Loucy (cell line): ENCODE data around the gene FNDC3A.

ENCODE experiments used
- H2AFZ ChIP-seq: fragments of 200-600 bp; sonication (generic); 2 replicates; pipeline ENCODE4 v1.6.0; 2016; ENCODE audit warnings: antibody characterized with exemption, mild to moderate bottlenecking, low read length, moderate library complexity
- H3F3A ChIP-seq: fragments of 200-600 bp; 2 replicates; pipeline ENCODE4 v1.6.0; 2016; ENCODE audit warnings: antibody characterized with exemption, low read depth, mild to moderate bottlenecking
- H3K27me3 ChIP-seq: fragments of 200-600 bp; sonication (generic); 2 replicates; pipeline ENCODE4 v1.6.1; 2014; ENCODE audit warnings: low read length, mild to moderate bottlenecking; ENCODE audit not compliant: insufficient read depth, poor library complexity, severe bottlenecking
- H3K36me3 ChIP-seq: fragments of 200-600 bp; sonication (generic); 2 replicates; pipeline ENCODE4 v1.6.1; 2016; ENCODE audit warnings: low read length; ENCODE audit not compliant: insufficient read depth
- H3K4me1 ChIP-seq: fragments of 200-600 bp; sonication (generic); 2 replicates; pipeline ENCODE4 v1.5.1; 2014; ENCODE audit warnings: low read length, mild to moderate bottlenecking; ENCODE audit not compliant: insufficient read depth, poor library complexity, severe bottlenecking
- H3K4me2 ChIP-seq: fragments of 200-600 bp; sonication (generic); 2 replicates; pipeline ENCODE4 v1.6.0; 2014; ENCODE audit warnings: antibody characterized with exemption, low read length, low read depth, mild to moderate bottlenecking; ENCODE audit not compliant: poor library complexity, severe bottlenecking
- H3K4me3 ChIP-seq: fragments of 200-600 bp; sonication (generic); 2 replicates; pipeline ENCODE4 v1.5.1; 2014; ENCODE audit warnings: low read length, mild to moderate bottlenecking, mixed read lengths; ENCODE audit not compliant: poor library complexity, severe bottlenecking
- H3K79me2 ChIP-seq: fragments of 200-600 bp; sonication (generic); 2 replicates; pipeline ENCODE4 v1.6.1; 2014; ENCODE audit warnings: low read length; ENCODE audit not compliant: insufficient read depth
- H3K9ac ChIP-seq: fragments of 200-600 bp; sonication (generic); 2 replicates; pipeline ENCODE4 v1.6.0; 2014; ENCODE audit warnings: mild to moderate bottlenecking, low read depth, low read length, moderate library complexity; ENCODE audit not compliant: poor library complexity, severe bottlenecking
- H3K9me2 ChIP-seq: fragments of 200-600 bp; sonication (generic); replicated peaks from 2 replicates; pipeline ENCODE4 v1.6.1; 2016; ENCODE audit warnings: low read depth, low read length, mixed read lengths
- H3K9me3 ChIP-seq: fragments of 200-600 bp; sonication (generic); 2 replicates; pipeline ENCODE4 v1.6.1; 2014; ENCODE audit warnings: mild to moderate bottlenecking, antibody characterized with exemption, low read length, low read depth; ENCODE audit not compliant: insufficient read depth
- H4K20me1 ChIP-seq: fragments of 200-600 bp; sonication (generic); 2 replicates; pipeline ENCODE4 v1.6.0; 2014; ENCODE audit warnings: antibody characterized with exemption, low read length, mild to moderate bottlenecking; ENCODE audit not compliant: insufficient read depth, poor library complexity, severe bottlenecking
- EZH2phosphoT487 ChIP-seq: fragments of 200-600 bp; IDR thresholded peaks from 2 replicates; pipeline ENCODE4 v1.6.1; 2018; ENCODE audit warnings: antibody characterized with exemption, mild to moderate bottlenecking, moderate library complexity, borderline replicate concordance
- TF ChIP-seq, protein P1 (sequence below): fragments of 200-600 bp; sonication (generic); conservative IDR thresholded peaks from 2 replicates; pipeline ENCODE4 v1.5.1; 2014; ENCODE audit warnings: mild to moderate bottlenecking, antibody characterized with exemption, low read length

Gene FNDC3A

DNA sequence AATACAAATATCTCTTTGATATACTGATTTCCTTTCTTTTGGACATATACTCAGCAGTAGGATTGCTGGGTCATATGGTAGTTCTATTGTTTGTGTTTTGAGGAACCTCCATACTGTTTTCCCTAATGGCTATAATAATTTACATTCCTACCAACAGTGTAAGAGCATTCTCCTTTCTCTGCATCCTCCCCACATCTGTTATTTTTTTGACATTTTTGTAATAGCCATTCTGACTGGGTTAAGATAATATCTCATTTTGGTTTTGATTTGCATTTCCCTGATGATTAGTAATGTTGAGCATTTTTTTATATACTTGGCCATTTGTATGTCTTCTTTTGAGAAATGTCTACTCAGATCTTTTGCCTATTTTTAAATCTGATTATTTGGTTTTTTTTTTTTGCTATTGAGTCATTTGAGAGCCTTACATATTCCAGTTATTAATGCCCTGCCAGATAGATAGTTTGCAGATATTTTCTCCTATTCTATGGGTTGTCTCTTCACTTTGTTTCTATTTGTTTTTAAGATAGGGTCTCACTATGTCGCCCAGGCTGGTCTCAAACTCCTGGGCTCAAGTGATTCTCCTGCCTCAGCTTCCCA, 95.7 kb downstream of the FNDC3A start:
- Histone ChIP-seq H3K4me3 (no peak overlapping the region), H2AFZ (no peak overlapping the region), H3K4me1 (peaks cover 4% of the 10 kb centered on the region), H4K20me1 (no peaks in the 10 kb centered on the region), H3K4me2 (no peak overlapping the region), H3K79me2 (0 out of 2 replicates have a peak, but pooled peaks cover 3% of the 10 kb centered on the region), H3F3A (no peaks in the 10 kb centered on the region), H3K9me2 (no peaks in the 10 kb centered on the region), H3K27me3 (no peaks in the 10 kb centered on the region), H3K9ac (no peak overlapping the region), H3K9me3 (no peaks in the 10 kb centered on the region), H3K36me3 (peaks cover 2% of the 10 kb centered on the region)
- TF ChIP-seq, protein P1, sequence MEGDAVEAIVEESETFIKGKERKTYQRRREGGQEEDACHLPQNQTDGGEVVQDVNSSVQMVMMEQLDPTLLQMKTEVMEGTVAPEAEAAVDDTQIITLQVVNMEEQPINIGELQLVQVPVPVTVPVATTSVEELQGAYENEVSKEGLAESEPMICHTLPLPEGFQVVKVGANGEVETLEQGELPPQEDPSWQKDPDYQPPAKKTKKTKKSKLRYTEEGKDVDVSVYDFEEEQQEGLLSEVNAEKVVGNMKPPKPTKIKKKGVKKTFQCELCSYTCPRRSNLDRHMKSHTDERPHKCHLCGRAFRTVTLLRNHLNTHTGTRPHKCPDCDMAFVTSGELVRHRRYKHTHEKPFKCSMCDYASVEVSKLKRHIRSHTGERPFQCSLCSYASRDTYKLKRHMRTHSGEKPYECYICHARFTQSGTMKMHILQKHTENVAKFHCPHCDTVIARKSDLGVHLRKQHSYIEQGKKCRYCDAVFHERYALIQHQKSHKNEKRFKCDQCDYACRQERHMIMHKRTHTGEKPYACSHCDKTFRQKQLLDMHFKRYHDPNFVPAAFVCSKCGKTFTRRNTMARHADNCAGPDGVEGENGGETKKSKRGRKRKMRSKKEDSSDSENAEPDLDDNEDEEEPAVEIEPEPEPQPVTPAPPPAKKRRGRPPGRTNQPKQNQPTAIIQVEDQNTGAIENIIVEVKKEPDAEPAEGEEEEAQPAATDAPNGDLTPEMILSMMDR = no peak
- no peak for TF ChIP-seq EZH2phosphoT487

DNA sequence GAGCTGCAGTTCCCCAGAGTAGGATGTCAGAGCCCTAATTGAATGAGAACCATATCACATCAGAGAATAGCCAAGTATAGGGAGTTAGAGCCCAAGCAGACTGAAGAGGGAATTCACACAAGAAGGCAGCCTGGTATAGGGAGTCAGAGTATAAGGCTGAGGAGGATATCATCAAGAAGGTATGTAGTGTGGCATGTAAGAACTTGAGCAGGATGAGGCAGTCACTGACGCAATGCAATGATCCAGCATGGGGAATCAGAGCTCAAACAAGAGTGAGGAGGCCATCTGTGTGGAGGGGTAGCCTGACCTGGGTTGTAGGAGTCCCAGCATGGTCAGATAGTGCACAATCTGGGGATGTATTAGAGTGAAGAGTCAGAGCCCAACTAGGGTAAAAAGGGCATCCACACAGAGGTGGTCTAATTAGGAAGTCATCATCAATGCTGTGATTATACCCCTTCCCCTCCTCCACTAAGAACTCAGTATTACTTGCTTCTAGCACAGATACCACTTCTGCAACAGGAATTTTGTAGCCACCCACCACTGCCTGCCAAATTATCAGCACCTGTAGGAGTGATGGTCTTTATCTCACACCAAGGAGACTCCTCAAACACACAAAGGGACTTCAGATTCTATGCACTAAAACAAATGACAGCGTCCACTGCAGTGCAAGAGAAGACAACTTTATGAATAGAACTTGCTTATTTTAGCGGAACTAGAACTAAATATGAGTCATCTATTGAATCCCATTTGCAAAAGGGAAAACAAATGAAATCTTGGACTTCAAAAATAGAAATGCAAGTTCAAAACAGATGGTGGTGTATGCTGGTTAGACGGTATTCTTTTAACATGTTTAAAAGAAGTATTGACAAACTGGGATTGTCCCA, 107.2 kb downstream of the FNDC3A start:
- no peaks in the 10 kb centered on the region for H3K27me3 ChIP-seq
- no peaks in the 10 kb centered on the region for H3F3A ChIP-seq
- H3K4me2 ChIP-seq = no peak overlapping the region
- no peaks in the 10 kb centered on the region for H3K9me2 ChIP-seq
- H3K36me3 ChIP-seq = peaks cover 12% of the 10 kb centered on the region; the same call in 1 of the 2 replicates
- H4K20me1 ChIP-seq = no peaks in the 10 kb centered on the region
- no peaks in the 10 kb centered on the region for H3K4me1 ChIP-seq
- H3K79me2 ChIP-seq = no peaks in the 10 kb centered on the region
- TF ChIP-seq, protein P1 = no peak
- TF ChIP-seq EZH2phosphoT487 = no peak
- no peak overlapping the region for H3K4me3 ChIP-seq
- no peaks in the 10 kb centered on the region for H3K9me3 ChIP-seq
- H3K9ac ChIP-seq = no peak overlapping the region
- H2AFZ ChIP-seq = no peak overlapping the region

DNA sequence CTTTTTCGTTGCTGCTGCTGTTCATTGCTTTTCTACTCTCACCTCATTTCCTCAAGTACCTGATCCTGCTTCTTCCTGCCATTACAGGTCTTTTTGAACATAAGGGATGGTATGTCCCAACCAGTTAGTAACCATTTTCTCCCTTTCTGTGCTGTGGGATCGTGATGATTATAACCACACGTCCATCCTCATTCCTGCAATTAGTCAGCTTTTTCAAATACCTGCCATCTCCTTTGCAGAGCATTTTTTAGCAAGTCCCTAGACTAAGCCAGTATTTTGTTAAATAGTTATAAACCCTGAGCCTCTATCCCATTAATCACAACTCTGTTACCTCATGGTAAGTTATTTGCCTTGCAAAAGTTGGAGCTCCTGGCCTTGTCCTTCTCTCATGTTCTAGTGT, 109.2 kb downstream of the FNDC3A start:
- Histone ChIP-seq H3K4me3 (no peak overlapping the region), H3K79me2 (no peaks in the 10 kb centered on the region), H3K4me2 (no peak overlapping the region), H3K9ac (no peak overlapping the region), H2AFZ (no peak overlapping the region), H4K20me1 (no peaks in the 10 kb centered on the region), H3K9me2 (no peaks in the 10 kb centered on the region), H3F3A (no peaks in the 10 kb centered on the region), H3K4me1 (no peaks in the 10 kb centered on the region), H3K36me3 (peaks cover 8% of the 10 kb centered on the region; the same call in 1 of the 2 replicates), H3K9me3 (no peaks in the 10 kb centered on the region), H3K27me3 (no peaks in the 10 kb centered on the region)
- TF ChIP-seq, protein P1 = no peak
- TF ChIP-seq EZH2phosphoT487 = no peak
